Body of pancreas (tissue), 4 donors: ENCODE measurements around the gene ANKMY1. TPM values are rescaled to one million over a fixed set of nuclear protein-coding genes. Genes with fewer than 3 reads are reported as not detected.

Source experiments
- ATAC-seq: fragments of 150-250 bp; one replicate; pipeline ENCODE4 v1.9.1; 2016
- DNase-seq, 4 donors: peaks; one replicate each; pipeline ENCODE4 v3.0.0-alpha.2; 2019
- H3K27ac ChIP-seq, 4 donors: fragments of 200-600 bp; sonication (generic); 1 replicate in 3 of 4; 2 replicates in 1 of 4; pipeline versions ENCODE4 v1.5.1 to v1.6.1; 2016 to 2019; ENCODE audit warnings: mild to moderate bottlenecking in 1 of 4, mixed read lengths in 1 of 4, moderate library complexity in 1 of 4
- H3K27me3 ChIP-seq, 2 donors: fragments of 200-600 bp; sonication (generic); one replicate each; pipeline ENCODE4 v1.6.0; 2016; ENCODE audit warnings: mild to moderate bottlenecking in 1 of 2
- H3K36me3 ChIP-seq, 2 donors: fragments of 200-600 bp; sonication (generic); replicated peaks in 1 of 2; 2 replicates each; pipeline ENCODE4 v1.5.1; 2016; ENCODE audit warnings: low read depth in 2 of 2; ENCODE audit not compliant: insufficient read depth in 1 of 2
- H3K4me1 ChIP-seq: fragments of 200-600 bp; sonication (generic); one replicate; pipeline ENCODE4 v1.6.0; 2016
- H3K4me3 ChIP-seq, 2 donors: fragments of 200-600 bp; sonication (generic); 1 replicate in 1 of 2; 2 replicates in 1 of 2; pipeline ENCODE4 v1.5.1; 2016 to 2019
- H3K9me3 ChIP-seq, 3 donors: fragments of 200-600 bp; sonication (generic); 1 replicate in 2 of 3; 2 replicates in 1 of 3; pipeline ENCODE4 v1.5.1; 2016
- CTCF ChIP-seq, 7 experiments: fragments of 450-650 bp in 4 of 7; fragments of 200-600 bp in 3 of 7; sonication (generic) in 3 of 7; IDR thresholded peaks; one replicate each; pipeline ENCODE4 v1.5.1; 2016 to 2019; ENCODE audit warnings: antibody characterized with exemption in 7 of 7
- POLR2A ChIP-seq, 3 donors: fragments of 450-650 bp; IDR thresholded peaks; one replicate each; pipeline ENCODE4 v1.6.1; 2016; ENCODE audit warnings: antibody characterized with exemption in 3 of 3, mild to moderate bottlenecking in 2 of 3
- WGBS, 2 donors: methylation state at CpG; one replicate each; pipeline ENCODE4 v1.1.5; 2017; 5-methylcytosine and 5-hydroxymethylcytosine counted together
- intact Hi-C: fragments of 100-400 bp; cut with DNase I; formaldehyde crosslinking; loops from one replicate; pipeline ENCODE4 v1.15.1; 2023
- total RNA-seq, 2 donors: library from RNA; depleted of rRNA; stranded (reverse); fragments of >200 nt; gene quantifications; one replicate each; pipeline ENCODE4 v1.1.0, GENCODE V29; 2016

Gene ANKMY1
- total RNA-seq, 2 donors from 2014 or later, result 17.9 to 26.0 TPM

GRCh38 chr2:240494194-240494793 lies 63.5 kb downstream of the ANKMY1 start:
- no peak overlapping the region for H3K4me3 ChIP-seq
- H3K9me3 ChIP-seq, result peaks cover 0 to 2% (median 0%) of the 10 kb centered on the region in 3 donors
- H3K27me3 ChIP-seq, result no peaks in the 10 kb centered on the region
- ATAC-seq (no peak), DNase-seq (peak in 1 of 4 donors; percentile 2)
- no peaks in the 10 kb centered on the region for H3K4me1 ChIP-seq
- intact Hi-C loops, result no loop called here
- H3K27ac ChIP-seq, result no peak overlapping the region
- WGBS, 2 donors, result 100% methylated on average over 1 of the region's 1 CpG
- H3K36me3 ChIP-seq, result no peaks in the 10 kb centered on the region
- TF ChIP-seq CTCF (IDR thresholded peaks at IDR 0.05) (no peak), POLR2A (IDR thresholded peaks at IDR 0.05) (no peak)

- WGBS, 2 donors, result 81 to 88% methylated on average over 2 of the region's 2 CpGs
- DNase-seq (no peak), ATAC-seq (no peak)
- no peak overlapping the region for H3K4me3 ChIP-seq
- H3K36me3 ChIP-seq, result no peaks in the 10 kb centered on the region
- intact Hi-C loops, result no loop called here
- peaks cover 0 to 9% (median 0%) of the 10 kb centered on the region in 3 donors for H3K9me3 ChIP-seq
- no peak for TF ChIP-seq POLR2A (IDR thresholded peaks at IDR 0.05)
- TF ChIP-seq CTCF (IDR thresholded peaks at IDR 0.05), result no peak
- H3K27ac ChIP-seq, result no peak overlapping the region
- no peaks in the 10 kb centered on the region for H3K27me3 ChIP-seq
- no peaks in the 10 kb centered on the region for H3K4me1 ChIP-seq
Measured at GRCh38 chr2:240491483-240491882, 66.3 kb downstream of the ANKMY1 start.

GRCh38 chr2:240482141-240482540 lies 75.6 kb downstream of the ANKMY1 start:
- Histone ChIP-seq H3K4me1 (no peaks in the 10 kb centered on the region), H3K36me3 (no peaks in the 10 kb centered on the region), H3K27me3 (no peaks in the 10 kb centered on the region), H3K9me3 (peaks cover 0 to 1% (median 0%) of the 10 kb centered on the region in 3 donors), H3K27ac (no peak overlapping the region), H3K4me3 (no peak overlapping the region)
- ATAC-seq, result no peak
- intact Hi-C loops, result no loop called here
- TF ChIP-seq CTCF (IDR thresholded peaks at IDR 0.05) (no peak), POLR2A (IDR thresholded peaks at IDR 0.05) (no peak)
- WGBS, 2 donors, result 91% methylated on average over 10 to 11 of the region's 11 CpGs
- peak in 1 of 4 donors; percentile 4 for DNase-seq

GRCh38 chr2:240481720-240482119 lies 76.1 kb downstream of the ANKMY1 start:
- no peak for TF ChIP-seq POLR2A (IDR thresholded peaks at IDR 0.05)
- TF ChIP-seq CTCF (IDR thresholded peaks at IDR 0.05), result no peak
- H3K27me3 ChIP-seq, result no peaks in the 10 kb centered on the region
- H3K4me1 ChIP-seq, result no peaks in the 10 kb centered on the region
- H3K9me3 ChIP-seq, result no peaks in the 10 kb centered on the region
- ATAC-seq (peak; percentile 24), DNase-seq (no peak)
- intact Hi-C loops, result no loop called here
- no peaks in the 10 kb centered on the region for H3K36me3 ChIP-seq
- no peak overlapping the region for H3K4me3 ChIP-seq
- 91 to 93% methylated on average over 3 to 4 of the region's 5 CpGs for WGBS, 2 donors
- H3K27ac ChIP-seq, result no peak overlapping the region
